MCF 10A (cell line): ENCODE results near the gene RTN4R. TPM values are rescaled to one million over a fixed set of nuclear protein-coding genes. Genes with fewer than 3 reads are reported as not detected.

ENCODE experiments used
- BruUV-seq: library from RNA; stranded (reverse); fragments of 400-500 nt; replicated peaks from 2 replicates; lab custom pipeline; 2021; lab: Mats Ljungman, UMichigan
- CTCF ChIA-PET: fragments of 300-600 bp; sonication (Branson Sonifier 250); formaldehyde crosslinking; extraction: SDS; loops from one replicate; lab custom pipeline; 2021; ENCODE audit warnings: antibody characterized with exemption, inconsistent platforms; lab: Yijun Ruan, JAX
- POLR2A ChIA-PET: fragments of 300-600, 350-650 bp; sonication (Branson Sonifier 250); formaldehyde crosslinking; extraction: SDS; loops from one replicate; lab custom pipeline; 2020; ENCODE audit warnings: antibody characterized with exemption, inconsistent platforms; lab: Yijun Ruan, JAX
- DNase-seq: peaks from one replicate; pipeline ENCODE4 v3.0.0-alpha.2; 2018; ENCODE audit not compliant: unreplicated experiment
- H3K27ac Mint-ChIP-seq: one replicate; pipeline ENCODE4 v1.8.0; 2022; ENCODE audit warnings: mild to moderate bottlenecking, low read depth, mixed read lengths; ENCODE audit not compliant: unreplicated experiment
- H3K27me3 Mint-ChIP-seq: one replicate; pipeline ENCODE4 v1.8.0; 2022; ENCODE audit warnings: mixed read lengths; ENCODE audit not compliant: insufficient read depth, unreplicated experiment
- H3K36me3 Mint-ChIP-seq: one replicate; pipeline ENCODE4 v1.8.0; 2022; ENCODE audit warnings: mild to moderate bottlenecking, moderate library complexity, mixed read lengths; ENCODE audit not compliant: insufficient read depth, unreplicated experiment
- H3K4me1 Mint-ChIP-seq: one replicate; pipeline ENCODE4 v1.8.0; 2022; ENCODE audit warnings: mixed read lengths; ENCODE audit not compliant: insufficient read depth, unreplicated experiment
- H3K4me3 Mint-ChIP-seq: one replicate; pipeline ENCODE4 v1.8.0; 2022; ENCODE audit warnings: mild to moderate bottlenecking, moderate library complexity, mixed read lengths; ENCODE audit not compliant: unreplicated experiment
- H3K9me3 Mint-ChIP-seq: one replicate; pipeline ENCODE4 v1.8.0; 2022; ENCODE audit warnings: mixed read lengths; ENCODE audit not compliant: unreplicated experiment
- CTCF ChIP-seq: fragments of 200-600 bp; IDR thresholded peaks from one replicate; pipeline ENCODE4 v1.8.0; 2022; ENCODE audit warnings: antibody characterized with exemption, mild to moderate bottlenecking; ENCODE audit not compliant: unreplicated experiment
- intact Hi-C: fragments of 100-400 bp; cut with micrococcal nuclease; formaldehyde crosslinking; loops from 2 replicates; pipeline ENCODE4 v1.14.1; 2022
- total RNA-seq: library from RNA; stranded (reverse); gene quantifications from 2 replicates; pipeline ENCODE4 v1.2.3, GENCODE V29; 2022

RTN4R gene
- total RNA-seq, 1 experiment from 2014 or later, result 2.7 TPM

DNA sequence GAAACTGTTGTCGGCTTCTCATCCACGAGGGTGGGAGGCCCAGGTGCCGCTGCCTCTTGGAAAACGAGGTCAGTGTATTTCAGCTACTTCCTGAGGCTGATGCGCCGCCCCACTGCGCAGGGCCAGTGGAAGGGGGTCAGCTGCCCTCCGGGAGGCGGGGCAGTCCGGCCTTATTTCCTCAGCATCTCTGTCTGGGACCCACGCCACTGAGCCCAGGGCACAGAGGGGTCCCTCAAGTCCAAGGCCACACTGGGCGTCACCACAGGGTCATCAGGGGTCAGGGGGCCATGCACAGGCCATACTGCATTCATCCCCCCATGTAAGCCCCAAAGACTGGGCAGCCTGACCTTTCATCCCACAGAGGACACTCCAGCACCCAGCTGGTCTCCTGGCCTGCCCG is 12.1 kb downstream of the RTN4R start:
- no peak for TF ChIP-seq CTCF
- intact Hi-C loops, result no loop called here
- POLR2A ChIA-PET, result no interaction called here
- H3K4me3 Mint-ChIP-seq, result no peak overlapping the region
- no peak overlapping the region for H3K27ac Mint-ChIP-seq
- no peaks in the 10 kb centered on the region for H3K9me3 Mint-ChIP-seq
- H3K4me1 Mint-ChIP-seq, result no peaks in the 10 kb centered on the region
- no peaks in the 10 kb centered on the region for H3K36me3 Mint-ChIP-seq
- H3K27me3 Mint-ChIP-seq, result no peaks in the 10 kb centered on the region
- BruUV-seq, result no TSS peak
- CTCF ChIA-PET, result no interaction called here
- DNase-seq, result no peak

DNA sequence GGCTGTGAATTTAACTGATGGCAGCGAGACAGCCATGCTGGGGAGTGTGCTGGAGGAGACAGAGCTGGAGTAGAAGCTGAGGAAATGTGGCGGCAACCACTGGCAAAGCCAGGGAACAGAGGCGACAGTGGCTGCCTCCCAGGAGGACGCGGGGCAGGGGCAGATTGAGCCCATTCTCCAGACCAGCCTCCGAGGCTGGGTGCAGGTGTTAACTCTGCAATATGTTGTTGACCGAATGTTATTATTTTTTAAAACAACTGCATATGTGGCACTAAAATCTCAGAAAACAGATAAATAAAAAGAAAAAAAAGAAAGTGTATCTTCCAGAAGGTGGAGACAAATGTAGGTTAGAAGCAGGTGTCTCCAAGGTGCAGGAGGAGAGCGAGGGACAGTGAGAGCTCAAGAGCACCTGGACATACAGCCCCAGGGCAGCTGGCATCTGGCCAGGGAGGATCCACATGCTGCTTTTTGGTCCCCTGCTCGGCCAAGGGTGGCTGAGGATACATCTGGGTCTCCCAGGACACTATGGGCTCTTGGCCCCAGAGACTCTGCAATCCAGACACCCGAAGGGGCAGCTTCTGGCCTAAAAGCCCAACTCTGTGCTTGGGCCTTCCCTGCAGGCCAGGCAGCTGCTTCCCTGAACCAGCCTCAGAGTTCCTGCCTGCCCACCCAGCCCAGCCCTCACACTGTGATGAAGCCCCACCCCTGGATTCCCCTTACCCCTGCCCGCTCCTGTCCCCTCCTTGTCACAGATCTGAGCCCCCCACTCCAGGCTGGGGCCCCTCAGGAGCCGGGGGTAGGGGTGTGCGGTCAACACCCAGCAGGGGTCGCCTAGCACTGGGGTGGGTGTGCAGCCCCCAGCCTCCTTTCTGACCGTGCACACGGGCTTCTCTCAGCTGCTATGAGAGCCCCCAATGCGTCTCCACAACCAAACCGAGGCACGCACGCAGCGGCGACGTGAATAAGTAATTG is 12.9 kb downstream of the RTN4R start:
- Mint-ChIP-seq H3K36me3 (no peaks in the 10 kb centered on the region), H3K4me1 (no peaks in the 10 kb centered on the region), H3K27me3 (no peaks in the 10 kb centered on the region), H3K4me3 (no peak overlapping the region), H3K27ac (no peak overlapping the region), H3K9me3 (no peaks in the 10 kb centered on the region)
- POLR2A ChIA-PET, result no interaction called here
- BruUV-seq, result no TSS peak
- intact Hi-C loops, result no loop called here
- CTCF ChIA-PET, result no interaction called here
- DNase-seq, result no peak
- no peak for TF ChIP-seq CTCF

DNA sequence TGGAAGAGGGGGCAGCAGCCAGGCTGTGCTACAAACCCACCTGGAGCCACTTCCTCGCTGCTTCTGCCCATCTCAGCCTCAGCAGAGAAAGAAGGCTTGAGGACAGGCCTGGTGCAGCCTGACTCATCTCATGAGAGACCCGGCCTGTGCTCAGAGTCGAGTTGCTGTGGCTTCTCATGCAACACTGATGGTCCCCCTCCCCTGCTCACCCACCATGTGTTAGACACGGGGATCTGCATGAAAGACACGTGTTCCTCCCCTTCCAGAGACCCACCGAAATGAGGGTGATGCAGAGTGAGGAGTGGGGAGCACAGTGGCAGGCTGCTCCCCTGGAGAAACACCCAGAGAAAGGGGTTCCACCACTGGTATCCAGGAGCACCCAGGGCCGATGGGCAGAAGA is 15.0 kb downstream of the RTN4R start:
- H3K4me1 Mint-ChIP-seq, result no peaks in the 10 kb centered on the region
- H3K36me3 Mint-ChIP-seq, result no peaks in the 10 kb centered on the region
- H3K27ac Mint-ChIP-seq, result no peak overlapping the region
- H3K4me3 Mint-ChIP-seq, result no peak overlapping the region
- POLR2A ChIA-PET, result no interaction called here
- CTCF ChIA-PET, result no interaction called here
- no TSS peak for BruUV-seq
- intact Hi-C loops, result no loop called here
- DNase-seq, result no peak
- H3K9me3 Mint-ChIP-seq, result no peaks in the 10 kb centered on the region
- no peaks in the 10 kb centered on the region for H3K27me3 Mint-ChIP-seq
- TF ChIP-seq CTCF, result no peak

GRCh38 chr22:20251981-20252380 is 16.1 kb downstream of the RTN4R start:
- Mint-ChIP-seq H3K27ac (no peak overlapping the region), H3K27me3 (no peaks in the 10 kb centered on the region), H3K4me1 (no peaks in the 10 kb centered on the region), H3K36me3 (no peaks in the 10 kb centered on the region), H3K4me3 (no peak overlapping the region), H3K9me3 (no peaks in the 10 kb centered on the region)
- BruUV-seq, result no TSS peak
- no peak for TF ChIP-seq CTCF
- CTCF ChIA-PET, result no interaction called here
- DNase-seq, result no peak
- POLR2A ChIA-PET, result no interaction called here
- intact Hi-C loops, result no loop called here
